ENCODE data around the gene YTHDC1.
"Not testable (repeated sequence)": the region's sequence is repeated elsewhere in the genome, so short reads cannot be mapped to it uniquely, and the experiment has no call there.

Gene YTHDC1

DNA sequence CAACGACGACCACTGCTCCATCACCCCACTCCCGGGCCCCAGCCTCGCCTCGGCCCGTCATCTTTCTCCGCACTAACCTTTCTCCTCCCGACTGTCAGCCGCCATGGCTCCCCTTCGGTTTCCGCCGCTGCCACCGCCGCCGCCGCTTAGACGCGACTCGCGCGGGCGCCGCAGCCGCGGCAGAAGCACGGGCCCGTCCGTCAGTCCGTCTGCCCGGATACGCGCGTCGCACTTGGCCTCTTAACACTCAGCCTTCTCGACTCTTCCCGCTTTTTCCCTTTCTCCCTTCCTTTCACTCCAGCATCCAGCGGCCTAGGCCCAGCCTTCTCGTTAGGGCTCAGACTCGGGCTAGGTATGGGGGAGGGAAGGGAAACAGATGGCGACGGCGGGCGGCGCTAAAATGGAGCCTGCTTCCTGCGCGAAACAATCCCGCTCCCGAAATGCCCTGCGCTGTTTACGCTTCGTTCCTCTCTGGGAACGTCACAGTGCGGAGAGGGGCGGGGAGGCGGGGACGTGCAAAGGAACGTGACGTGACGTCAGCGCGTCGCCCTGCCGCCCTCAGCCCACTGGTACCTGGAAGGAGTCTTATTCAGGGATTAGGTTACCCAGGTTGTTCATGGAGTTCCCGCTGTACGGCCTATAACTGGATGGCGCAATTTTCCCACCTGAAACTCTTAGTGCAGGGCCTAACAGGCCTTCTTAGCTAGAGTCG is at the start of gene YTHDC1:
YTHDC1 (minus strand) TSS at position 442 of the 712 bp plus-strand sequence; CDS start at position 105, 337 bp downstream.
- peak; percentile 82 for DNase-seq (ENCODE audit: low read depth)

DNA sequence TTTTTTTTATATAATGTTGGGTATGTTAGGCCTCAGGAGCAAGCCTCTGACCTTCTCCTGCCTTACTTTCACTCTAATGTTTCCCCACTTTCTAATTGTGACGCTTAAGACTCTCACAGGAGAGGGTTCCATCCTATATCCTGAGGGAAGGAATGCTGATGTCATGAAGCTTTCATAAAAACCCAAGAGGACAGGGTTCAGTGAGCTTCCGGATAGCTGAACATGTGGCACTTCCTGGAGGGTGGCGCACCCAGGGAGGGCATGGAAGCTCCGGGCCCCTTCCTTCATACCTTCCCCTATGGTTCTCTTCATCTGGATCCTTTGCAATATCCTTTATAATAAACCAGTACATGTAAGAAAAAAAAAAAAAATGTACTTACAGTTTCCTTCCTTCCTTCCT is 49.4 kb upstream of the YTHDC1 start:
- DNase-seq (ENCODE audit: low read depth): no peak

DNA sequence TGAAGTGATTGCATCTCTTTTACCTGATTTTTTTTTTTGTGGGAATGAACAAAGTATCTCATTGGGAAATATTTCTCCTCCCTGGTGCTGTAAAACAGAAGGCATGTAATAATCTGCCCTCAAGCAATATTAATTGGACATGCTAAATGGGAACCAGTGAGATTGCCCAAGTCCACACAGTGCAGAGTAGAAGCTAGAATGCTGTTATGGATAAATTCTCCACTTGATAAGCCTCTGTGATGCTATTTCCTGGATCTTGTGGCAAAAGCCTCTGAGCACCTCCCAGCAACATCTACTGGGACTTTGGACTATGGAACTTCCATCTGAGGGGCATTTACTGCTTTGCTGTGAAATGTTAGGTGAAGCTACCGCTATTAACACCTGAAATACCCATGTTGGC is 46.9 kb upstream of the YTHDC1 start:
- DNase-seq (ENCODE audit: low read depth): no peak

DNA sequence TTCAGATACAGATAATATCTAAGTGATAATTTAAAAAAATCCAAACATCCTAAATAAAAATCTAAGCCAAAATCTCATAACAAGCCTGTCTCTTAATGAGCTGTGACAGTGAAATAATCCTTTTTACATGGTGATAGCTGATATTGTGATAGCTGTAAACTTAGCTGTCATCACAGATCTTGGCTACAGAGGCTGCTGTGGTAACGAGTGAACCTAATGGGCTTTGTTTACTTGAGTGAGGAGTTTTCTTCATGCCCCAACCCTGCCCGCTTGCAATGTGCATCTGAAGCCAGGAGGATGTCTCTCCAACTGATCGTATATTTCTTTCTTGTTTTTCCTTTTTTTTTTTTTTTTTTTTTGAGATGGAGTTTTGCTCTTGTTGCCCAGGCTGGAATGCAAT is 41.5 kb upstream of the YTHDC1 start:
- DNase-seq (ENCODE audit: low read depth): no peak

DNA sequence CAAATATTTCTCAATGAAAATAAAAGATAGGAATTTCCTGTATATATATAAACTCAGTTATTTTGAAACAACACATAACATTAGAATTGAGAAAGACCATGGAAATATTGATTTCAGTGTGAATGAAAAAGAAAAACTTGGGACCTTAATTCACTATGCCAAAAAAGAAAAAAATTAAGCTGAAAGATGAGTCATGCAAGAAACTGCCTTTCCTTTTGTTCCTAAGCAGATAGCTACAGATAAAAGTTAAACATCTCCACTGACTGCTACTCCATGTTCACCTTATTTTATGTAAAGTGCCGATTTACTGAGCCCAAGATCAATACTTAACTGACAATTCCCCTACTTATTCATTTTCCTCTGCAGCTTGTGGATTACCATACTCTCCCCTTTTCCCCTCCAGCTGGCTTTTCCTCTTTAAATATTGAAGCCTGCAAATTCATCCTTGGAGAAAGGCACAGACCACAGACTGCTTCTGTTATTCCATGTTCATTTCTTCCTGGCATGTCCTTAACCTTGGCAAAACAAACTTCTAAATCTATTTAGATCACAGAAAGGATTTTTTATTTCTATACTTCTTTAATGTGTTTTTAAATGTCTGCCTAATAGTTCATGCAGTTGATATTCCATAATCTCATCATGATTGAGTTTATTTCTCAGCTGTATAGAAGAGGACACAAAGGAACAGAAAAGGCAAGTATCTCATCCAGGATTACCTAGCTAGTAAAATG is 40.5 kb upstream of the YTHDC1 start:
- no peak for DNase-seq (ENCODE audit: low read depth)

DNA sequence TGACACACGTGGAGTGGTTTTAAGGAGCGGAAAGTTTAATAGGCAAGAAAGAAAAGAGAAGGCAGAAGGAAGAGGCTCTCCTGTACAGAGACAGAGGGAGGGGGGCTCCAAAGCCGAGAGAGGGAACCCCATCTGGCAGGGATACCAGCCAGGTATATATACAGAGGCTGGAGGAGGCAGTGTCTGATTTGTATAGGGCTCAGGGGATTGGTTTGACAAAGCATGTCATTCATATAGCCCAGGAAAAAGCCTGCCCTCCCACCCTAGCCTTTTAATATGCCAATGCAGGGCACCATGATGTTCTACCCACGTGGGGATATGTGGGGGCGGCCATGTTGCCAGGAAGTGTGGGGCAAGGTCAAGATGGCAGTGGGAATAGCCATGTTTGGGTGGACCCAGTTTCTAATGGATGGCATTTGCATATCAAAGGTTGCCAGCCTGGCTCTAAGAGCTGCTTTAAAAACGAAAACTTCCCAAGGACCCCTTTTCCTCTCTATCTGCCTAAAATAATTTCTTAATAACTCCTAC is 39.6 kb upstream of the YTHDC1 start:
- DNase-seq (ENCODE audit: low read depth): not testable (repeated sequence)

DNA sequence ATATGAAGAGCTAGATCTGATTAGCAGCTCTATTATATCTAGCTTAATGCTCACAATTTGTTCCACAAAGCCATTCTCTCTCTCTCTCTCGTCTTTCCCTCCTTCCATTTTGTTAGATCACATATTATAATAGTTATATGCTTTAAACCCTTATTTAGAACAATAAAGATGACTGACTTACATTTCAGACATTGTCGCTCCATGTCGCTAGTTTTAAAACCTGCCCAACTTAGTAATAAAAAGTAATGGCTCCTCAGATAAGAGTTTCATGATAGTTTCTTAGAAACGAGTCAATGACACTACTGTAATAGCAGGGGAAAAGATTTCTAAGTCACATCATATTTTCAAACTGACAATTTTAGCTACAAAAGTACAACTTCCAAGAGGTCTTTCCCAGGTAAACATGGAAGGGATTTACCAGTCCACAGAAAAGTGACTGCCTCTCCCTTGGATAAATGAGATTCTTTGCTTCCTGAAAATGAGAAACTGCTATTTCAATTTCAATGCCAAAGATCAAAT is 38.5 kb upstream of the YTHDC1 start:
- no peak for DNase-seq (ENCODE audit: low read depth)

DNA sequence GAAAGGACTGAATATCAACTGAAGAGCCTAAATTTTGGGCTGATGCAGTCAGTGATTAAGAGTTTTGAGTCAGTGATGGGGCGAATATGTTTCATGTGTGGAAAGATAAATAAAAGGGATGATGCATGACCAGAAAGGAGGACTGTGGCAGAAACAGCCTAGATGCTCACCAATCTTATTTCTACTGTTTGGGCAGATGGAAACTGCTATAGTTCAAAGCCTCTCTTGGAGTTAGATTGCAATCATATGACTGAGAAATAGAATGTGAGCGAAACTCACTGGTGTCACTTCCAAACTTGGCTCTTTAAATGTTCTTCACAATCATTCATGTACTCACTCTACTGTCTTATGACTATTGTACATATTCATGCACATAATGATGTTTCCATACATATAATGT is 35.4 kb upstream of the YTHDC1 start:
- DNase-seq (ENCODE audit: low read depth): no peak

DNA sequence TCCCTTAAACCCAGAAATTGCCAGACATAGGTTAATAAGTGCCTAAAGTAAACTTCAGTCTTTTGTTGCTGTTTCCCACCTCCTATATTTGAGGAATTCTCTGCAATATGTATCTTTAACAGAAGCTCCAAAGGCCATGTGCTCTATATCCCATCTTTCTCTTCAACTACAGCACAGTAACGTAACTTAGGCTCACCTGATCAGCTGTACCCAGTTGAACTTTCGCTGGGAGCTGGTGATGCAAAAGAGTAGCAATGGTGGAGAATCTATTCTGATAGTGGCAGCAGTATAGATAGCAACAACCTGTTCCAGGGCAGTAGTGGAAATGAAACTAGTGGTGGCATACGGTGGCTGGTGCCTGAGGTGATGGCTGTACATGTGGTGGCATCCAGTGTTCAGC is 33.2 kb upstream of the YTHDC1 start:
- DNase-seq (ENCODE audit: low read depth): no peak

DNA sequence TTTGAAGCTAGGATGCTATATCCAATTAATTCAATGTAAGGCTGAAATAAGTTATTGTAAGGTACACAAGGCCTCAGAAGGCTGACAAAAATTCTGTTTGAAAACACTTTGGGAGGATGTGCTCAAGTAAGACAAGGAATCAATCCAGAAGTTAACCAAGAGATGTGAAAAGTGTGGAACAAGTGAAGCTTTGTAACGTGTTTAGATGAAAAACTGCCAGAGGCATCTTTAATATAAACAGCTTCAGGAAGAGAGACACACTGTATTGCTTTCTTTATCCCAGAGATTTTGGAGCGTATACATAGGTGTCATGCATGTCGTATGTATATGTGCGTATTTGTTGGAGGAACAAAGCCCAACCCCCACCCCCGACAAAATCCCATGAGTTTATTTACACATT is 28.3 kb upstream of the YTHDC1 start:
- no peak for DNase-seq (ENCODE audit: low read depth)

DNA sequence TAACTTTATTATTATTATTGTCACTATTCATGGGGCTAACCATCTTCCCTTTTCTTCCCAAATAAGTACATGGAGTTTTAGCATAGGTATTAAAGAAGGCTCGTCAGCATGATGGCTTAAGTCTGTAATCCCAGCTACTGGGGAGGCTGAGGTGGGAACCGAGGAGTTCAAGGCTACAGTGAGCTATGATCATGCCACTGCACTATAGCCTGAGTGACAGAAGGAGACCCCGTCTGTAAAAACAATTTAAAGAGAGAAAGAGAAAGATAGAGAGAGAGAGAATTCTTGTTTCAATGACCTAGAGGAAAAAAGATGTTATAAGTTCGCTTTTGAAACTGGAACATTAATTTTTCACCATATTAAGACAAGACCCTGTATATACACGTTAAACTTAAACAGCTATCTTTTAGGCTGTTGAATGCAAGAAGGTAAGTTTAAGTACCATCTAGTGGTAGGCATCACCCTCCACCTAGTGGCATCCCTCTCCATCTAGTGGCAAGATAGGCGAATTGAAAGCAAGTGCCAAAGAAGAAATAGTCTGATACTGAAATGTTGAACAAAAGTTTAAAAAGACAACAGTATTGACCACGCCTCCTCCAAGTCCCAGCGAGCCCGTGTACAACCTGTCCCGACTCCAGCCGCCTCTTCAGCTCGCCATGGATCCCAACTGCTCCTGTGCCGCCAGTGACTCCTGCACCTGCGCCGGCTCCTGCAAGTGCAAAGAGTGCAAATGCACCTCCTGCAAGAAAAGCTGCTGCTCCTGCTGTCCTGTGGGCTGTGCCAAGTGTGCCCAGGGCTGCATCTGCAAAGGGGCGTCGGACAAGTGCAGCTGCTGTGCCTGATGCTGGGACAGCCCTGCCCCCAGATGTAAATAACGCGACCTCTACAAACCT is 26.0 kb upstream of the YTHDC1 start:
- no peak for DNase-seq (ENCODE audit: low read depth)

DNA sequence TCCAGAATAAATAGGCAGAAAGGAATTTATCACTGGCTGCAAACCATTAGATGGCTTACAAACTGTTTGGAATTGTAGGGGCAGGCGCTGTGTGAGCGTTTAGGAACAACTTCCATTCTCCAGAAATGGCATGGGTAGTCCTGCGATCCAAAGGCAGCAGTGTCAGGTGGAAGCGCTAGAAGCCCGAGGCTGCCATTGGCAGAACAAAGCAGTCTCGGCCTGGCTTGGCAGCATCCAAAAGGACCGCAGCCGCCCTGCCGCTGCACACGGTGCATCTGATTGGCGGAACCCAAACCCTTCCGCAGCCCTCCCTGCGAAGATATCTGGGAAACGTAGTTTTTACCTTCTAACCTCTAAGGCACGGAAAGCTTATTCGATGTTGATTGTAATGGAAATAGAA is 23.6 kb upstream of the YTHDC1 start:
- no peak for DNase-seq (ENCODE audit: low read depth)

DNA sequence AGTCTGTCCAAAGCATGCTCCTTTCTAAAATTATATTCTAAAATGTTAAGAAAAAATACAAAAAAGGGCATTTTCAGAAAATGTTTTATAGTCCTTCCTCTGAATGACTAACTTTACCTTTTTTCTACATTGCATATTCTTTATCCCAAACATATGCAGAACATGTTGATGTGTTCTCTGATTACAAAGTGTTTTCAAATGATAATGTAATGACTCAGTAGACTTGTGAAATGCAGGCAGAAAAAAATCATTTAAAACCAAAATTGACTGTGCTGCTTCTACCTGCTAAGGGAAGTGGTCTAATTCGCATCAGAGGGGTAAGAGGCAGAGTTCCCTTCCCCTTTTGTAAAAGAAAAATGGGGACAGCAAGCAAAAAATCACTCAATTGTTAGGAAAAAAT is 22.7 kb upstream of the YTHDC1 start:
- DNase-seq (ENCODE audit: low read depth): no peak

DNA sequence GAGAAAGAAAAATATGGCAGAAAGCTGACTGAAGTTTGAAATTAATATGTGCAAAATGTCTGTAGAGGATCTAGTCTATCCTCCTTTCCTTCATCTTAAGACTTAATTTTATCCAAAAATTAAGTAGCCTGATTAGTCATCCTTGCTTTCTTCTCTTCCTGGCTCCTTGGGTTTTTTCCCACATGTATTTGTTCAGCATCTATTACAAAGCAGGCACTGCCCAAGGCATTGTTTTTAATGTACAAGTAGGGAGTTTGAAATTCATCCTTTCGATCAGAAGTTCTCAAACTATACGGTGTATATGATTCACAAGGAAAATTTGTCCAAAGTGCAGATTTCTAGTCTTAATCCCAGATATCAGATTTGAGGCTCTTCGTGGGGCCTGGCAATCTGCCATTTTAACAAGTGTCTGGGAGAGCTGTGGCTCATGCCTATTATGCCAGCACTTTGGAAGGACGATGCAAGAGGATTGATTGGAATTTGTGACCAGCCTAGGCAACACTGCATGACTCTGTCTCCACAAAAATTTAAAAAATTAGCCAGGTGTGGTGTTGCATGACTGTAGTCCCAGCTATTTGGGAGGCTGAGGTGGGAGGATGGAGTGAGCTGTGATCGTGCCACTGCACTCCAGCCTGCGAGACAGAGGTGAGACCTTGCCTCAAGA is 19.4 kb upstream of the YTHDC1 start:
- no peak for DNase-seq (ENCODE audit: low read depth)

DNA sequence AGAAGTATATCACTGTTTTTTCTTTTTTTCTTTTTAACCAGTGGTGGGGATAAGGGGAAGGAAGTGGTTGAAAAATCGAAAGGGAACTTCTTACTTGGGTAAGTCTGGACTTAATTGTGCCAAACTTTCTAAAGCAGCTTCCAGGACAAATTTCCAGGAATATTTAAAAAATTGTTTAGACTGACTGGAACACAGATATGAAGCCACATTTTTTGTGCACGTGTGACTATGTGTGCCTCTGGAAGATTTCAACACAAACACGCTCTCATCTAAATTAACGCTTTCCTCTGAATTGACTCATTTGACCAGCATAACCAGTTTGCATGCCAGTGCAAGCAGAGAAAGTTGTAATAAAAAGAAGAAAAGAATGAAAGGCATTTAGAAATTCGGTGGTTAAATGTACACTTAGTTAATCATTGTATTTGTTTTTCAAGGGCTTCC is 18.8 kb upstream of the YTHDC1 start:
- no peak for DNase-seq (ENCODE audit: low read depth)

DNA sequence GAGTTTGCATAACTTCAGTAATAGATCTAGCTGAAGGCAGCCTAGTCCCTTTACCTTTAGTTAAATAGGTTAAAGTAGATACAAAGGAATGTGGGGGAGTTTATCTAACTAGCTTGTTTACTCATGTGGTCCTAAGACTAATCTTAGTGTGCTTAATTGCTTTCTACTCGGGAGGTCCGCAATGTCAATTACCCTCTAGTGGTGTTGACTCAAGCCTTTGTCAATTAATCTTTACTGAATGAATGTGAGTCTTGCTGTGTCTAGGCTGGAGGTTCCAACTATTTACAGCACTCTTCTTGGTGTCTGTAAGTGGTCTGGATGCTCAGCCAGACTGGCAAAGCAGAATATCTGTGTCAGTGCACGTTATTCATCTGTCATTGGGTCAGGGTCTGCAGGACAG is 17.9 kb upstream of the YTHDC1 start:
- DNase-seq (ENCODE audit: low read depth): no peak

DNA sequence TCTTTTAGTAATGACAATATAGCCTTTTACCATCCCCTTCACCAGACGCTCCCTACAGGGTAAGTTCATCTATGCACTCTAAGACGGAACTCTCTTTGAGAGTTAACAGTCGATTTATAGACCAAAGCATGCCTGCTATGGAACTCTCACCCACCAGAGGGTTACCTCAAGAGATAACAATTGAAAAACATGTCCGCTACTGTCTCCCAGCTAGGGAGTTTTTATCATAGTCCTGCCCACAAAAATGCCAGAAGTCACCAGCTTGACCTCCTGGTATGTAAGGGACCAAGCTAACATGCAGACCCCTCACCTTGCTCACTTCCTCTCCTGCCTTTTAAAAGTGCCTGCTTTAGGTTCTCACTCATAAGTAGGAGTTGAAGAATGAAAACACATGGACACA is 16.7 kb upstream of the YTHDC1 start:
- DNase-seq (ENCODE audit: low read depth): no peak

DNA sequence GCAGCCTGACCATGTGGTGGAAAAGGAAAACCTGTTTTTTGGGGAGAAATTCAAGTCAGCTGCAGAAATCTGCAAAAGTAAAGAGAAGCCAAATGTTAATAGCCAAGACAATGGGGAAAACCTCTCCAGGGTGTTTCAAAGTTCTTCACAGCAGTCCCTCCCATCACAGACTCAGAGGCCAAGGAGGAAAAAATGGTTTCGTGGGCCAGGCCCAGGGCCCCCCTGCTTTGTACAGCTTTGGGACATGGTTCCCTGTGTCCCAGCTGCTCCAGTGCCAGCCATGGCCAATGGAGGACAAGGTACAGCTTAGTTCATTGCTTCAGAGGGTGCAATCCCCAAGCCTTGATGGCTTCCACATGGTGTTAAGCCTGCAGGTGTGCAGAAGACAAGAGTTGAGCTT is 15.2 kb upstream of the YTHDC1 start:
- no peak for DNase-seq (ENCODE audit: low read depth)

DNA sequence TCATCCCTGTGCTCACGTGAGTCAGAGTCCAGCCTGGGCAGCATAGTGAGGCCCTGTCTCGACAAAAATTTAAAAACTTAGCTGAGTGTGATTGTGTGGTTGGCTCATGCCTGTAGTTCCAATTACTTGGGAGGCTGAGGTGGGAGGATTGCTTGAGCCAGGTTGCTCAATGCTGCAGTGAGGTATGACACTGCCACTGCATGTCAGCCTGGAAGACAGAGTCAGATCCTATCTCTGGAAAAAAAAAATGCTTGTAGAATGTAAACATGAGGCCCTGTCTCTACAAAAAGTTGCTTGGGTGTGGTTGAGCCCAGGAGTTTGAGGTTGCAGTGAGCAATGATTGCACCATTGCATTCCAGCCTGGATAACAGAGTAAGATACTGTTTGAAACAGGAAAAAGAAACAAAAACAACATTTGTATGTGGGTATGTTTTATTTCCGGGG is 11.3 kb upstream of the YTHDC1 start:
- DNase-seq (ENCODE audit: low read depth): no peak

DNA sequence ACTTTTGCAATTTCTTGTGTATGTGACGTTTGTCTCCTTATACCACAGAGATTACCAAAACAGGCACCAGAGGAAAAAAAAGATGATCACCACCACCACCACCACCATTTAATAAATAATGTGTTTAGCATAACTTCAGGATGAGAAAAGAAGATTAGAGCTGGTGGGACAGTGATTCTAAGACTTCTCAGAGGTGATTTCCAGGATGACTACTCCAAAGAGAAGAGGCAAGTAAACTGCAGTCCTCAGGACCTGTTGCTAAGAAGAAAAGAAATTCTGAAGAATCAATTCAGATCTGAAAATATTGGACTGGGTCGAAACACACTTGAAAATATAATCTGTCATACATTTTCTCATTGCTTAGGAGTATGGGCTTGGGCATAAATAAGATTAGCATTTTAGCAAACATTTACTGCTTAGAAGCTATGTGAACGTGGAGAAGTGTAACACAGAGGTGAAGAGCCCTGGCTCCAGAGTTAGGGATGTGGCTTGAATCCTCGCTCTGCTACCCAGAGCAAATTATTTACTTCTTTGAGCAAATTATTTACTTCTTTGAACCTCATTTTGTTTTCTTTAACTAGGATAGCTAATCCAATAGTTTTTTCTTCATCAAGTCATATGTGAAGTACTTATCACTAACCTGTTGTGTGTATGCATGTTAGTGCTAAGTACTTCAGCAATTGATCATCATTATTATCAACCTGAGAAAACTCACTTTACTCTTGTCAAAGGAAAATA is 10.5 kb upstream of the YTHDC1 start:
- no peak for DNase-seq (ENCODE audit: low read depth)

DNA sequence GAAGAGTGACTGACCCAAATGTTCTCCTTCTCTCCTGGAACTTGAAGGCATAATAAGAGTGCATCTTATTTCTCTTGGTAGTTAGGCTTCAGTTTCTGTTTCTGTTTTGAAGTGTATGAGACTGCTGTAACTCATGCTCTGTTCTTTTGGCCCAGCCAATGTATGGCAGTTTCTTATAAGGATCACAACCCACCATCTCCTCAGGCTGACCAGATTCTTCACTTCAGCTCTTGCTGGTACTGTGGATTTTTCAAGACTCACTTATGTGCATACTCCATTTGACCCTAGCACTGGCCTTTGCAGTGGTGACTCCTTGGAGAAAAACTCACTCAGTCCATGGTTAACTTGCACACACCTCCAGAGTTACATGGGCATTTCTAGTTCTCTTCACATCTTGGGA is 9.6 kb upstream of the YTHDC1 start:
- no peak for DNase-seq (ENCODE audit: low read depth)
